Measurements from ENCODE around the gene STX5.
A peak's percentile ranks its signal among the peaks of the same experiment; 100 is the strongest.

Gene STX5

GRCh38 chr11:62810748-62811147 is 21.1 kb downstream of the STX5 start:
- TF ChIP-seq CTCF (IDR thresholded peaks at IDR 0.05; ENCODE audit: extremely low read depth, missing control alignments), result no peak
- DNase-seq (ENCODE audit: low spot score), result no peak

GRCh38 chr11:62806611-62807121 is 25.2 kb downstream of the STX5 start:
- no peak for TF ChIP-seq CTCF (IDR thresholded peaks at IDR 0.05; ENCODE audit: extremely low read depth, missing control alignments)
- DNase-seq (ENCODE audit: low spot score), result no peak

- TF ChIP-seq CTCF (IDR thresholded peaks at IDR 0.05; ENCODE audit: extremely low read depth, missing control alignments), result no peak
- peak; percentile 28 for DNase-seq (ENCODE audit: low spot score)
Measured at GRCh38 chr11:62805961-62806441, 25.9 kb downstream of the STX5 start.

GRCh38 chr11:62805076-62805892 is 26.6 kb downstream of the STX5 start, which contains the start of gene NXF1:
Gene NXF1, minus strand, starts transcription at chr11:62805440. Its CDS starts 84 bp downstream, at chr11:62805356.
- no peak for TF ChIP-seq CTCF (IDR thresholded peaks at IDR 0.05; ENCODE audit: extremely low read depth, missing control alignments)
- peak; percentile 99 for DNase-seq (ENCODE audit: low spot score)

- TF ChIP-seq CTCF (IDR thresholded peaks at IDR 0.05; ENCODE audit: extremely low read depth, missing control alignments), result no peak
- peak; percentile 40 for DNase-seq (ENCODE audit: low spot score)
Measured at GRCh38 chr11:62804310-62805075, 27.4 kb downstream of the STX5 start.

- no peak for DNase-seq (ENCODE audit: low spot score)
- TF ChIP-seq CTCF (IDR thresholded peaks at IDR 0.05; ENCODE audit: extremely low read depth, missing control alignments), result no peak
Measured at GRCh38 chr11:62801071-62801470, 30.8 kb downstream of the STX5 start.

- no peak for TF ChIP-seq CTCF (IDR thresholded peaks at IDR 0.05; ENCODE audit: extremely low read depth, missing control alignments)
- DNase-seq (ENCODE audit: low spot score), result no peak
Measured at GRCh38 chr11:62799486-62799885, 32.4 kb downstream of the STX5 start.

Measured in GM20000 (cell line).